Measurements from ENCODE around the gene RAB7A. TPM values are rescaled to one million over a fixed set of nuclear protein-coding genes. Genes with fewer than 3 reads are reported as not detected.

RAB7A gene
- total and polyA plus RNA-seq, 10 of the 15 experiments (the other 5 are each of a cell fraction or from before 2014, with no cell fraction given): 40.3 to 212 (median 160) TPM

DNA sequence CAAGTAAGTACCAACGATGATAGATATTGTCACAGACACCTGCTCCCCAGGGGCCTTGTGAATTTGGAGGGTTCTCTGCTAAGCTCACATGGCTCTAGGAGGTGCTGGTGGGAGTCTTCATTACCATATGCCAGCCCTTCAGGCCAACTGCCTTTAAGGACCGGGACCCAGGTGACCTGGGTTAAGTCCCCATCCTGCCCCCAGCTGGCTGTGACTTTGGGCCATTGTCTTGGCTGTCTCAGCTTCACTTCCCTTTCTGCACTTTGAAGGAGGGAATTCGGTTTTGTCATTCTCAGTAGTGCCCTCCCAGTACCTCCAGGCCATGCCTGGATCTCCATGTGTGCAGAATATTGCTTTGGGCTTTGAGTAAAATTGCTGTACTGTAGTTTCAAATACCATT lies 80.6 kb downstream of the RAB7A start (continued):
- TF ChIP-seq, protein P1, sequence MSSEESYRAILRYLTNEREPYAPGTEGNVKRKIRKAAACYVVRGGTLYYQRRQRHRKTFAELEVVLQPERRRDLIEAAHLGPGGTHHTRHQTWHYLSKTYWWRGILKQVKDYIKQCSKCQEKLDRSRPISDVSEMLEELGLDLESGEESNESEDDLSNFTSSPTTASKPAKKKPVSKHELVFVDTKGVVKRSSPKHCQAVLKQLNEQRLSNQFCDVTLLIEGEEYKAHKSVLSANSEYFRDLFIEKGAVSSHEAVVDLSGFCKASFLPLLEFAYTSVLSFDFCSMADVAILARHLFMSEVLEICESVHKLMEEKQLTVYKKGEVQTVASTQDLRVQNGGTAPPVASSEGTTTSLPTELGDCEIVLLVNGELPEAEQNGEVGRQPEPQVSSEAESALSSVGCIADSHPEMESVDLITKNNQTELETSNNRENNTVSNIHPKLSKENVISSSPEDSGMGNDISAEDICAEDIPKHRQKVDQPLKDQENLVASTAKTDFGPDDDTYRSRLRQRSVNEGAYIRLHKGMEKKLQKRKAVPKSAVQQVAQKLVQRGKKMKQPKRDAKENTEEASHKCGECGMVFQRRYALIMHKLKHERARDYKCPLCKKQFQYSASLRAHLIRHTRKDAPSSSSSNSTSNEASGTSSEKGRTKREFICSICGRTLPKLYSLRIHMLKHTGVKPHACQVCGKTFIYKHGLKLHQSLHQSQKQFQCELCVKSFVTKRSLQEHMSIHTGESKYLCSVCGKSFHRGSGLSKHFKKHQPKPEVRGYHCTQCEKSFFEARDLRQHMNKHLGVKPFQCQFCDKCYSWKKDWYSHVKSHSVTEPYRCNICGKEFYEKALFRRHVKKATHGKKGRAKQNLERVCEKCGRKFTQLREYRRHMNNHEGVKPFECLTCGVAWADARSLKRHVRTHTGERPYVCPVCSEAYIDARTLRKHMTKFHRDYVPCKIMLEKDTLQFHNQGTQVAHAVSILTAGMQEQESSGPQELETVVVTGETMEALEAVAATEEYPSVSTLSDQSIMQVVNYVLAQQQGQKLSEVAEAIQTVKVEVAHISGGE (CRISPR knock-in tag; IDR thresholded peaks at IDR 0.05): no peak
- TF ChIP-seq BHLHE40 (IDR thresholded peaks at IDR 0.05; ENCODE audit: borderline replicate concordance in 1 of 2, low read depth in 2 of 2, low read length in 1 of 2) (0 out of 4 replicates have a peak, but pooled peaks of 1 of the 2 experiments have one; percentile 4), ZBED1 (IDR thresholded peaks at IDR 0.05; ENCODE audit: borderline replicate concordance) (no peak), CBFB (IDR thresholded peaks at IDR 0.05; ENCODE audit: low read depth) (no peak), RAD51 (IDR thresholded peaks at IDR 0.05) (peak; percentile 42; the same call in 1 of the 2 replicates), MEF2B (IDR thresholded peaks at IDR 0.05; ENCODE audit: partially characterized antibody, poor library complexity, severe bottlenecking) (peak; percentile 60), CHD2 (IDR thresholded peaks at IDR 0.05; ENCODE audit: borderline replicate concordance, low read depth, low read length) (no peak), HCFC1 (IDR thresholded peaks at IDR 0.05; ENCODE audit: low read length) (no peak), IRF4 (IDR thresholded peaks at IDR 0.05; ENCODE audit: low read depth, low read length) (0 out of 2 replicates have a peak, but pooled peaks have one; percentile 5), POU2F2 (IDR thresholded peaks at IDR 0.05; ENCODE audit: borderline replicate concordance, low read depth, low read length) (0 out of 3 replicates have a peak, but pooled peaks have one; percentile 28)
- TF ChIP-seq, protein P2, sequence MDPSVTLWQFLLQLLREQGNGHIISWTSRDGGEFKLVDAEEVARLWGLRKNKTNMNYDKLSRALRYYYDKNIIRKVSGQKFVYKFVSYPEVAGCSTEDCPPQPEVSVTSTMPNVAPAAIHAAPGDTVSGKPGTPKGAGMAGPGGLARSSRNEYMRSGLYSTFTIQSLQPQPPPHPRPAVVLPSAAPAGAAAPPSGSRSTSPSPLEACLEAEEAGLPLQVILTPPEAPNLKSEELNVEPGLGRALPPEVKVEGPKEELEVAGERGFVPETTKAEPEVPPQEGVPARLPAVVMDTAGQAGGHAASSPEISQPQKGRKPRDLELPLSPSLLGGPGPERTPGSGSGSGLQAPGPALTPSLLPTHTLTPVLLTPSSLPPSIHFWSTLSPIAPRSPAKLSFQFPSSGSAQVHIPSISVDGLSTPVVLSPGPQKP (IDR thresholded peaks at IDR 0.05; ENCODE audit: low read depth, low read length): no peak
- TF ChIP-seq, protein P3, sequence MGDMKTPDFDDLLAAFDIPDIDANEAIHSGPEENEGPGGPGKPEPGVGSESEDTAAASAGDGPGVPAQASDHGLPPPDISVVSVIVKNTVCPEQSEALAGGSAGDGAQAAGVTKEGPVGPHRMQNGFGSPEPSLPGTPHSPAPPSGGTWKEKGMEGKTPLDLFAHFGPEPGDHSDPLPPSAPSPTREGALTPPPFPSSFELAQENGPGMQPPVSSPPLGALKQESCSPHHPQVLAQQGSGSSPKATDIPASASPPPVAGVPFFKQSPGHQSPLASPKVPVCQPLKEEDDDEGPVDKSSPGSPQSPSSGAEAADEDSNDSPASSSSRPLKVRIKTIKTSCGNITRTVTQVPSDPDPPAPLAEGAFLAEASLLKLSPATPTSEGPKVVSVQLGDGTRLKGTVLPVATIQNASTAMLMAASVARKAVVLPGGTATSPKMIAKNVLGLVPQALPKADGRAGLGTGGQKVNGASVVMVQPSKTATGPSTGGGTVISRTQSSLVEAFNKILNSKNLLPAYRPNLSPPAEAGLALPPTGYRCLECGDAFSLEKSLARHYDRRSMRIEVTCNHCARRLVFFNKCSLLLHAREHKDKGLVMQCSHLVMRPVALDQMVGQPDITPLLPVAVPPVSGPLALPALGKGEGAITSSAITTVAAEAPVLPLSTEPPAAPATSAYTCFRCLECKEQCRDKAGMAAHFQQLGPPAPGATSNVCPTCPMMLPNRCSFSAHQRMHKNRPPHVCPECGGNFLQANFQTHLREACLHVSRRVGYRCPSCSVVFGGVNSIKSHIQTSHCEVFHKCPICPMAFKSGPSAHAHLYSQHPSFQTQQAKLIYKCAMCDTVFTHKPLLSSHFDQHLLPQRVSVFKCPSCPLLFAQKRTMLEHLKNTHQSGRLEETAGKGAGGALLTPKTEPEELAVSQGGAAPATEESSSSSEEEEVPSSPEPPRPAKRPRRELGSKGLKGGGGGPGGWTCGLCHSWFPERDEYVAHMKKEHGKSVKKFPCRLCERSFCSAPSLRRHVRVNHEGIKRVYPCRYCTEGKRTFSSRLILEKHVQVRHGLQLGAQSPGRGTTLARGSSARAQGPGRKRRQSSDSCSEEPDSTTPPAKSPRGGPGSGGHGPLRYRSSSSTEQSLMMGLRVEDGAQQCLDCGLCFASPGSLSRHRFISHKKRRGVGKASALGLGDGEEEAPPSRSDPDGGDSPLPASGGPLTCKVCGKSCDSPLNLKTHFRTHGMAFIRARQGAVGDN (IDR thresholded peaks at IDR 0.05): 0 out of 2 replicates have a peak, but pooled peaks have one; percentile 26
- TF ChIP-seq, protein P4, sequence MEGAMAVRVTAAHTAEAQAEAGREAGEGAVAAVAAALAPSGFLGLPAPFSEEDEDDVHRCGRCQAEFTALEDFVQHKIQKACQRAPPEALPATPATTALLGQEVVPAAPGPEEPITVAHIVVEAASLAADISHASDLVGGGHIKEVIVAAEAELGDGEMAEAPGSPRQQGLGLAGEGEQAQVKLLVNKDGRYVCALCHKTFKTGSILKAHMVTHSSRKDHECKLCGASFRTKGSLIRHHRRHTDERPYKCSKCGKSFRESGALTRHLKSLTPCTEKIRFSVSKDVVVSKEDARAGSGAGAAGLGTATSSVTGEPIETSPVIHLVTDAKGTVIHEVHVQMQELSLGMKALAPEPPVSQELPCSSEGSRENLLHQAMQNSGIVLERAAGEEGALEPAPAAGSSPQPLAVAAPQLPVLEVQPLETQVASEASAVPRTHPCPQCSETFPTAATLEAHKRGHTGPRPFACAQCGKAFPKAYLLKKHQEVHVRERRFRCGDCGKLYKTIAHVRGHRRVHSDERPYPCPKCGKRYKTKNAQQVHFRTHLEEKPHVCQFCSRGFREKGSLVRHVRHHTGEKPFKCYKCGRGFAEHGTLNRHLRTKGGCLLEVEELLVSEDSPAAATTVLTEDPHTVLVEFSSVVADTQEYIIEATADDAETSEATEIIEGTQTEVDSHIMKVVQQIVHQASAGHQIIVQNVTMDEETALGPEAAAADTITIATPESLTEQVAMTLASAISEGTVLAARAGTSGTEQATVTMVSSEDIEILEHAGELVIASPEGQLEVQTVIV (IDR thresholded peaks at IDR 0.05; ENCODE audit: borderline replicate concordance, partially characterized antibody): no peak
- TF ChIP-seq, protein P5, sequence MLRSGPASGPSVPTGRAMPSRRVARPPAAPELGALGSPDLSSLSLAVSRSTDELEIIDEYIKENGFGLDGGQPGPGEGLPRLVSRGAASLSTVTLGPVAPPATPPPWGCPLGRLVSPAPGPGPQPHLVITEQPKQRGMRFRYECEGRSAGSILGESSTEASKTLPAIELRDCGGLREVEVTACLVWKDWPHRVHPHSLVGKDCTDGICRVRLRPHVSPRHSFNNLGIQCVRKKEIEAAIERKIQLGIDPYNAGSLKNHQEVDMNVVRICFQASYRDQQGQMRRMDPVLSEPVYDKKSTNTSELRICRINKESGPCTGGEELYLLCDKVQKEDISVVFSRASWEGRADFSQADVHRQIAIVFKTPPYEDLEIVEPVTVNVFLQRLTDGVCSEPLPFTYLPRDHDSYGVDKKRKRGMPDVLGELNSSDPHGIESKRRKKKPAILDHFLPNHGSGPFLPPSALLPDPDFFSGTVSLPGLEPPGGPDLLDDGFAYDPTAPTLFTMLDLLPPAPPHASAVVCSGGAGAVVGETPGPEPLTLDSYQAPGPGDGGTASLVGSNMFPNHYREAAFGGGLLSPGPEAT (IDR thresholded peaks at IDR 0.05; ENCODE audit: low read depth): 0 out of 2 replicates have a peak, but pooled peaks have one; percentile 14
- TF ChIP-seq, protein P6, sequence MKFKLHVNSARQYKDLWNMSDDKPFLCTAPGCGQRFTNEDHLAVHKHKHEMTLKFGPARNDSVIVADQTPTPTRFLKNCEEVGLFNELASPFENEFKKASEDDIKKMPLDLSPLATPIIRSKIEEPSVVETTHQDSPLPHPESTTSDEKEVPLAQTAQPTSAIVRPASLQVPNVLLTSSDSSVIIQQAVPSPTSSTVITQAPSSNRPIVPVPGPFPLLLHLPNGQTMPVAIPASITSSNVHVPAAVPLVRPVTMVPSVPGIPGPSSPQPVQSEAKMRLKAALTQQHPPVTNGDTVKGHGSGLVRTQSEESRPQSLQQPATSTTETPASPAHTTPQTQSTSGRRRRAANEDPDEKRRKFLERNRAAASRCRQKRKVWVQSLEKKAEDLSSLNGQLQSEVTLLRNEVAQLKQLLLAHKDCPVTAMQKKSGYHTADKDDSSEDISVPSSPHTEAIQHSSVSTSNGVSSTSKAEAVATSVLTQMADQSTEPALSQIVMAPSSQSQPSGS (IDR thresholded peaks at IDR 0.05; ENCODE audit: low read length): no peak

All from GM12878 (cell line).